GM21786 (cell line): ENCODE measurements around the gene TMEM247.
"Not testable (repeated sequence)": the region's sequence is repeated elsewhere in the genome, so short reads cannot be mapped to it uniquely, and the experiment has no call there.

Source experiments
- ATAC-seq: cut with Tn5 transposase; IDR thresholded peaks from one replicate; pipeline ENCODE4 v1.9.1; 2021; ENCODE audit not compliant: unreplicated experiment

Gene TMEM247

GRCh38 chr2:46458763-46459500 lies 20.4 kb upstream of the TMEM247 start:
- ATAC-seq, result no peak

DNA sequence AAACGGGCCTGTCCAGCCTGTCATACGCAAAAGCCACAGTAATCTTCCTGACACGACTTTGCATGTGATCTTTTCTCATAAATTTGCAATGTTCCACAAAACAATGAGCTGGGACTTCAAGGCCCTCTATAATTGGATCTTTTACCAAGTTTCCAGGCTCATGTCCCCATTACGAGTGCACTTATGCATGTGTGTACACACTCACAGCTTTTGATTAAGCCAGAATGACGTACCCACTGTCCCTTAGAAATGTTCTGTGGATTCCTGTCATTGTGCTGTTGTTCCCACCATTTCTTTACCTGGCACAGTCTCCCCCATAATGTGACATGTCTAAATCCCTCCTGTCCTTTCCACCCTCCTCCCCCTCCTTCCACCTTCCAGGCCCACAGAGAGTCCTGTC lies 19.7 kb upstream of the TMEM247 start:
- ATAC-seq, result no peak

DNA sequence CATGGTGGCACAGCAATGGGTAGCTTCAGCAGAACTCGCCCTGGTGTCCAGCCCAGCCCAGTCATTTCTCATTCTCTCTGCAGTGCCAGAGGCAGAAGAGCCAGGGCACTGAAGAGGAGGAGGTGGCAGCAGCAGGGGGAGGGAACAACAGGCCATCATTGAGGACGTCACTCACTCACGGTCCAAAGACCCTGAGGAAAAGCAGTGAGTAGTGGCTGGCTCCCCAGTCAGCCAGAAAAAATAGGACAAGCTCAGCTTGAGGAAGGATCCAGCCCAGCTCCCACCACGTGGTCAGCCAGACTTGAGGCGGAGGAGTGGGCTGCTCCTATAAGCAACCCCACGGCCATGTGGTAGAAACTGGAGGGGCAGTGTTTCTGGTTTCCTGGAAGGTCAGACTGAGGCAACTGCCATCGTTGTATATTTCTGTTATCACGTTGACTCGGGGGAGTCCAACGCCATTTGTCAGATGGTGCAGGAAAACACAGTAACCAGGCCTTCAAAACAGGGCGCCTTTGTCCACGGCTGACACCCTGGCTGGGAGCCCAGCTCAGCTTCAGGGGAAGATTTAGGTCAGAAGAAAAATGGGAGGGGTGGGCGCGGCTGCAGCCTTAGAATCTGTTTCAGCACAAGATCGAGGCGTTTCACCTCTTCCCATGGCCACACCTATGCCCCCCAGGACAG lies 19.0 kb upstream of the TMEM247 start:
- ATAC-seq, result no peak

- peak; percentile 64 for ATAC-seq
Observed at GRCh38 chr2:46461011-46461674, 18.2 kb upstream of the TMEM247 start.

DNA sequence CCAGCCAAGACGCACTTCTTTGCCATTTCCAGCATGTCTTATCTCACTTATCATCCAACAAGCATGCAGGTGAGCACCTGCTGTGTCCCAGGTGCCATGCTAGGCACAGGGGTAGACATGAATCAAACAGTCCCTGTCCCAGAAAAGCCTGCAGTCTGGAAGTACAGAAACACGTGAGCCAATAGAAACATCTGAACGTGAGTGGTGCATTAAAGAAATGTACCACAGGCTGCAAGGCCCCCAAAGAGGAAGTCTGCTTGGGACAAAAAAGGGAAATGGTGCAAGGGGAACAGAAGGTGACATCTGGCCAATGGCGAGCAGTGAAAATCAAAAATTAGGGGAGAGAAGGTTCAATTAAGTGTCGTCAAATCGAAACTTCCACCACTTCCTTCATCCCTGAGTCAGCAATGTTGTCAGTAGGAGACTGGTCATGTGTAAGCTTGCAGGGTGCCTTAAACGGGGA lies 17.6 kb upstream of the TMEM247 start:
- ATAC-seq, result peak; percentile 41

DNA sequence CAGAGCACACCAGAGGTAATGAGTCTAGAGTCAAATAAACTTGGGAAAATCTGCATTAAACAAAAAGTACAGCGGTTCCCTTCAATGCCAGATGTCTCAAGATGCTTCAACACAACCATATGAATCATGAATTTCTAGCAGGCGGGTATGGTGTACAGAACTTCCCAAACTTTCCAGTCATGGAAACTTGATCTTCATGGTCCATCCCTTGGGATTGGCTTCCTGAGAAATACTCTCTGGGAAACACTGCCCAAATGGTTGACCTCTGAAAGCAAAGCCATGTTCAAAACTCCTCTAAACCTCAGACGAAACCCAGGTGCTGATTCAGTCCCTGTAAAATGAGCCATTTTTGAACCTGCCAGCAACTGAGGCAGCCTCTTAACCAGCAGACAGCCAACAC lies 16.4 kb upstream of the TMEM247 start:
- ATAC-seq, result no peak

DNA sequence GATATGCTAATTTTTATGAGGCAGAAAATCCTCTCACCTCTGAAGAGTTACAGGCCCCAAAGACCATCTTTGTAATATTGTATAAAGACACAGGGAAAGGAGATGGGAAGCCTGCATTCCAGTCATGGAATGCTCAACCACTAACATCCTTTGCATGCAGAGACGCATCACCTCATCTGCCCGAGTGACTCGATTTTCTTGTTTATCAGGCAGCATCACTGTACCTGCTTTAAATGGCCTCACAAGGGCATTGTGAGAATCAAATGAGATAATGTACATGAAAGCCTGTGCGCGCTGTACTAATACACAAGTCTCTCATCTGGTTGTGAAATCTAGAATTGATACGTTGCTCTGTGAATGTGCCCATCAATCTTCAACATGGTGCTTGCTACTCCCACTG lies 10.2 kb upstream of the TMEM247 start:
- no peak for ATAC-seq

DNA sequence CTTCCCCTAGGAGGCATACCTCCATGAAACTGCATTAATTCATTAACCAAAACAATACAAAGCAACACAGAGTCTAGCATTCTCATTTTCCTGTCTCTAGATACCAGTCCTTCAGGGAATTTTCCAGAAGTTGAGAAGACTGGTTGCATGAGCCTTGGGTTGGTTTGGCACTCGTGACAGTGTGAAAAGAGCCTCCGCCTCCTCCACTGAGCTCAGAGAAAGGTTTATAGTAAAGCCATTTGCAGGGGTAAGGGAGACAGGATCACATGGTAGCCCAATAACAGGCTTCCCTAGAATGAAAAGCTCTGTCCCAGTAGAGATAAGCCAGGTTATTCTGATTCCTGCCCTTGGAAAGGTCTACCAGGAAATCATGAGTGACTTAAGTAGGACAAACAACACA lies 9.7 kb upstream of the TMEM247 start:
- no peak for ATAC-seq

- ATAC-seq, result no peak
Observed at GRCh38 chr2:46470114-46470628, 9.2 kb upstream of the TMEM247 start.

GRCh38 chr2:46471019-46471583 lies 8.3 kb upstream of the TMEM247 start:
- ATAC-seq, result no peak

DNA sequence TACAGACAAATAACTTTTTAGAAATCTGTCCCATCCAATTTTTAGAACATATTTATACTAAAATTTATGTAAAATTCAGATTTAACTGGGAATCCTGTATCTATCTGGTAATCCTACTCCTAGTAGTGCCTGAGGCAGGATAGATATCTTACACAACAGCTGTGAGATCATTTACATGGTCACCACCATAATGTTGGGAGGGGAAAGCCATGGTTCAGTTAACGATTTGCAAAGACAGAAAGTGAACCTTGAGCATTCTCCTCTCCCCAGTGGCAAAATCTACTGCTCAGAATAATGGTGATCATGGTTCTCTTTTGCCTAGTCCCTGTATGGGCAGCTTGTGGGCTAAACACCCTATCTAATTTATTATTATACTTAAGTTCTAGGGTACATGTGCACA lies 7.7 kb upstream of the TMEM247 start:
- no peak for ATAC-seq

DNA sequence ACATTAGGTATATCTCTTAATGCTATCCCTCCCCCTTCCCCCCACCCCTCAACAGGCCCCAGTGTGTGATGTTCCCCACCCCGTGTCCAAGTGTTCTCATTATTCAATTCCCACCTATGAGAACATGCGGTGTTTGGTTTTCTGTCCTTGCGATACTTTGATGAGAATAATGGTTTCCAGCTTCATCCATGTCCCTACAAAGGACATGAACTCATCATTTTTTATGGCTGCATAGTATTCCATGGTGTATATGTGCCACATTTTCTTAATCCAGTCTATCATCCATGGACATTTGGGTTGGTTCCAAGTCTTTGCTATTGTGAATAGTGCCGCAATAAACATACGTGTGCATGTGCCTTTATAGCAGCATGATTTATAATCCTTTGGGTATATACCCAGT lies 7.2 kb upstream of the TMEM247 start:
- ATAC-seq, result not testable (repeated sequence)

DNA sequence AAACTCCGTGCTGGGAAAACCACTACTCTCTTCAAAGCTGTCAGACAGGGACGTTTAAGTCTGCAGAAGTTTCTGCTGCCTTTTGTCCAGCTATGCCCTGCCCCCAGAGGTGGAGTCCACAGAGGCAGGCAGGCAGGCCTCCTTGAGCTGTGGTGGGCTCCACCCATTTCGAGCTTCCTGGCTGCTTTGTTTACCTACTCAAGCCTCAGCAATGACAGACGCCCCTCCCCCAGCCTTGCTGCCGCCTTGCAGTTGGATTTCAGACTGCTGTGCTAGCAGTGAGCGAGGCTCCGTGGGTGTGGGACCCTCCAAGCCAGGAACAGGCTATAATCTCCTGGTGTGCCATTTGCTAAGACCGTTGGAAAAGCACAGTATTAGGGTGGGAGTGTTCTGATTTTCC lies 1.9 kb upstream of the TMEM247 start:
- not testable (repeated sequence) for ATAC-seq

- ATAC-seq, result no peak
Observed at GRCh38 chr2:46477925-46478324, 1.4 kb upstream of the TMEM247 start.

- no peak for ATAC-seq
Observed at GRCh38 chr2:46480562-46480961, 1.2 kb downstream of the TMEM247 start.

- ATAC-seq, result no peak
Observed at GRCh38 chr2:46481198-46482193, 2.1 kb downstream of the TMEM247 start.

DNA sequence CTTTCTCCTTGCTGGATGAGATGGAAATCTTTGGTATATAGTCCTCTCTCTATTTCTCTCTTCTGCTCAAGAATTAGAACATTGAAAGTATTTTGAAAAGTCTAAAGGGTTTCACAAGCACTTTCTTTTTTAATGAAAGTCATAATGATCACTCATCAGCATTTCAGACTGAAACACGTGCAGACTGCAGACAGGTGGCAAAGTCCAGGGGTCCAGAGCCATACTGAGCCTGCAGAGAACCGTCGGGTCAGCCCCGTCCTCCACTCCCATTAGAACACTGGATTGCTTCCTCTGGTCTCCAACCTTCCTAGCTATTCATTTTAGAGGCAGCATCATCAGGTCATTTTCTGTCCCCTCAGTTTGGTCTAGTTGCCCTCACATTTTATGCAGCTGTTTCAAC lies 3.1 kb downstream of the TMEM247 start:
- ATAC-seq, result no peak

DNA sequence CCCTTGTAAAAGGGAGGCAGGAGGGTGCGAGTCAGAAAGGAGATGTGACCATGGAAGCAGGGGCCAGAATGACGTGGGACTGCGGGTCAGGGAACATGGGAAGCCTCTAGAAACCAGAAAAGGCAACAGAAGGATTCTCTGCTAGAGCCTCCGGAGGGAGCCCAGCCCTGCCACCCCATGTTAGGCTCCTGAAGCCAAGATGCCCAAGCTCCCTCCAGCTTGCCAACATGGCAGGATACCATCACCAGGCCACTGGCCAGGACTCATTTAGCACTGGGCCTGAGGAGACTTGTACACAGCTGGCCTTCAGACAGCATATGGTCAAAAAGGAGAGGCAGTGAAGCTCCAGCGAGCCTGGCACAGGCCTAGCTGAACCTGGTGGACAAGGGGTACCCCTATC lies 5.6 kb downstream of the TMEM247 start:
- ATAC-seq, result no peak

DNA sequence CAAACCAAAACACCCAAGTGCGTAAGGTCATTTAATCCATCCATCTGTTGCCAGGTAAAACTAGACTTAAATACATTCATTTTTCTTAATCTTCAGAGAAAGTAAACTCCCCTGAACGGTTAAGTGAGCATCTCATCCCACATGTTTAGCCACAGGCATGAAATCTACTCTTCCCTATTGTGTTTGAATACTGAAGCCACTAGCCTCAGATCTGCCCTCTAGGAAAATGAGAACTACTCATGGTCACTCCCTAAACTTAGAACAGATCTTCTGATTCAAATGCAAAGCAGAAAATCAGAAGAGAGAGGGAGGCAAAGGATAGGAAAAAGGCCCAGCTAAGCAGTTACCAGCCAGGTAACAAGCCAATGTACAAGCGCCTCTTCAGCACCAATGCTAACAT lies 7.1 kb downstream of the TMEM247 start:
- ATAC-seq, result no peak

DNA sequence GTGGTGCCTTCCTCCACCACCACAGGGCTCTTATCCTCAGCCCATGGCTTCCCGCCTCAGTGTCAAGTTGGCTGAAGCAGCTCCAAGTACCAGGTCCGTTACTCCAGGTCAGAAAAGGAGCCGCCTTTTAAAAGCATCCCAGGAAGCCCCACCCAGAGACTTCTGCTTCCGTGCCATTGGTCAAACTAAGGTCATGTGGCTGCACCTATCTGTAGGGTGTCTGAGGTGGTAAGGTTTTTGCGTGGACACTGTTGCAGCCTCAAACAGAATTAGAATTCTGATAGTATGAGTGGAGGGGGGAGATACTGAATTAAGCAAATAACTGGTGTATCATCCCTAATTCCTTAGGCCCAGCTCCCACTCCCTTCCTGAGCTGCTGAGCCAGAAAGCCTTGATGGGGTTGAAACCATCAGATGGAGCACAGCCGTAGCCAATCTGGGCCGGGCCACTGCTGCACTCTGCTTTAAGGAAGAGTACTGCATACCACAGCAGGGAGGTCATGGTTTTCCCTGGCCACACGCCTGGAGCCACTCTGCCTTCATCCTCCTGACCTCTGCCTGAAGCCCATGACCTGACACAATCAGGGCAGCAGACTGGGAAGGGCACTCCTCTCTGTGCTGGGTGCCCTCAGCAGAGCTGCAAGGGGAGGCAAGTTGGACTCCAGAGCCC lies 8.4 kb downstream of the TMEM247 start:
- no peak for ATAC-seq
